HepG2 (cell line): Measurements from ENCODE around the gene CCT3. TPM values are rescaled to one million over a fixed set of nuclear protein-coding genes. Genes with fewer than 3 reads are reported as not detected.

Source experiments
- ATF2 ChIP-seq: sonication (generic); formaldehyde crosslinking; IDR thresholded peaks from 2 replicates; pipeline ENCODE4 v1.4.0; 2020; ENCODE audit warnings: missing genetic modification reagents
- BORCS8-MEF2B ChIP-seq: sonication (generic); formaldehyde crosslinking; IDR thresholded peaks from 2 replicates; pipeline ENCODE4 v1.8.0; 2022; ENCODE audit warnings: mild to moderate bottlenecking, missing genetic modification reagents
- CERS6 ChIP-seq: sonication (generic); formaldehyde crosslinking; IDR thresholded peaks from 2 replicates; pipeline ENCODE4 v1.5.0; 2020; ENCODE audit warnings: missing genetic modification reagents
- DZIP1 ChIP-seq: sonication (generic); formaldehyde crosslinking; IDR thresholded peaks from 2 replicates; pipeline ENCODE4 v1.5.0; 2020; ENCODE audit warnings: mild to moderate bottlenecking, missing genetic modification reagents
- KMT2B ChIP-seq: IDR thresholded peaks from 2 replicates; pipeline ENCODE4 v1.6.1; 2016; ENCODE audit warnings: missing genetic modification reagents, missing compliant biosample characterization
- NR2F6 ChIP-seq, 2 experiments: IDR thresholded peaks; 2 replicates each; pipeline ENCODE4 v1.6.1; 2016; ENCODE audit warnings: antibody characterized with exemption in 1 of 2, mild to moderate bottlenecking in 1 of 2
- RBFOX2 ChIP-seq: fragments of 200-400 bp; formaldehyde crosslinking; IDR thresholded peaks from 2 replicates; pipeline ENCODE4 v1.6.1; 2017; ENCODE audit warnings: low read depth, mild to moderate bottlenecking, low read length
- RXRB ChIP-seq: IDR thresholded peaks from 2 replicates; pipeline ENCODE4 v1.6.1; 2016; ENCODE audit warnings: borderline replicate concordance, missing genetic modification reagents, missing compliant biosample characterization
- STAT6 ChIP-seq: sonication (generic); formaldehyde crosslinking; IDR thresholded peaks from 2 replicates; pipeline ENCODE4 v1.4.0; 2020; ENCODE audit warnings: missing genetic modification reagents, mild to moderate bottlenecking, borderline replicate concordance
- ZNF142 ChIP-seq: sonication (generic); formaldehyde crosslinking; IDR thresholded peaks from 2 replicates; pipeline ENCODE4 v1.4.0; 2020; ENCODE audit warnings: missing genetic modification reagents
- ZNF350 ChIP-seq: sonication (generic); formaldehyde crosslinking; IDR thresholded peaks from 2 replicates; pipeline ENCODE4 v1.4.0; 2020; ENCODE audit warnings: mild to moderate bottlenecking, low read depth, missing genetic modification reagents, borderline replicate concordance
- ZNF644 ChIP-seq: IDR thresholded peaks from 2 replicates; pipeline ENCODE4 v1.6.1; 2016; ENCODE audit warnings: low read depth
- polyA plus RNA-seq, 8 experiments: library from polyadenylated mRNA; depleted of rRNA in 3 of 8; stranded (reverse) in 7 of 8; unstranded in 1 of 8; fragments of >200 nt; fragmentation: Illumina TruSeq in 4 of 8; extraction: Trizol in 4 of 8; gene quantifications; 2 replicates each; pipeline versions ENCODE4 v1.2.1 to v1.2.3, GENCODE V29; 2011 to 2016; ENCODE audit warnings: low read depth in 4 of 8, missing spikeins in 1 of 8, mixed read lengths in 1 of 8; ENCODE audit not compliant: insufficient read depth in 1 of 8
- total RNA-seq, 5 experiments: library from RNA; depleted of rRNA; stranded (reverse); fragments of >200 nt; fragmentation: Illumina TruSeq; extraction: Trizol; gene quantifications; 2 replicates each; pipeline ENCODE4 v1.2.3, GENCODE V29; 2016; ENCODE audit warnings: low read depth in 1 of 5
- TF ChIP-seq, protein P1 (sequence below): sonication (generic); formaldehyde crosslinking; conservative IDR thresholded peaks from 2 replicates; pipeline ENCODE4 v1.8.1; 2023; ENCODE audit warnings: missing genetic modification reagents

CCT3 gene
- total and polyA plus RNA-seq, 2 of the 13 experiments (the other 11 are each of a cell fraction or from before 2014, with no cell fraction given), result 319 to 615 TPM

GRCh38 chr1:156373546-156373945 lies 35.5 kb upstream of the CCT3 start (continued):
- TF ChIP-seq STAT6 (no peak), ZNF644 (CRISPR knock-in tag) (no peak), ZNF142 (CRISPR knock-in tag) (peak; percentile 41; the same call in 1 of the 2 replicates), DZIP1 (CRISPR knock-in tag) (no peak), CERS6 (CRISPR knock-in tag) (no peak), RBFOX2 (peak; percentile 66), RXRB (CRISPR knock-in tag) (0 out of 2 replicates have a peak, but pooled peaks have one; percentile 12), ATF2 (CRISPR knock-in tag) (no peak), NR2F6 (IDR thresholded peaks at IDR 0.05) (0 out of 2 replicates have a peak, but pooled peaks have one; percentile 16), NR2F6 (CRISPR knock-in tag; IDR thresholded peaks at IDR 0.05) (no peak), KMT2B (CRISPR knock-in tag) (no peak), ZNF350 (no peak), BORCS8-MEF2B (CRISPR knock-in tag) (no peak; the same call in 1 of the 2 replicates)
- TF ChIP-seq, protein P1, sequence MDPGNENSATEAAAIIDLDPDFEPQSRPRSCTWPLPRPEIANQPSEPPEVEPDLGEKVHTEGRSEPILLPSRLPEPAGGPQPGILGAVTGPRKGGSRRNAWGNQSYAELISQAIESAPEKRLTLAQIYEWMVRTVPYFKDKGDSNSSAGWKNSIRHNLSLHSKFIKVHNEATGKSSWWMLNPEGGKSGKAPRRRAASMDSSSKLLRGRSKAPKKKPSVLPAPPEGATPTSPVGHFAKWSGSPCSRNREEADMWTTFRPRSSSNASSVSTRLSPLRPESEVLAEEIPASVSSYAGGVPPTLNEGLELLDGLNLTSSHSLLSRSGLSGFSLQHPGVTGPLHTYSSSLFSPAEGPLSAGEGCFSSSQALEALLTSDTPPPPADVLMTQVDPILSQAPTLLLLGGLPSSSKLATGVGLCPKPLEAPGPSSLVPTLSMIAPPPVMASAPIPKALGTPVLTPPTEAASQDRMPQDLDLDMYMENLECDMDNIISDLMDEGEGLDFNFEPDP (CRISPR knock-in tag), result 0 out of 2 replicates have a peak, but pooled peaks have one; percentile 34
